Transverse colon (tissue), 4 donors: Measurements from ENCODE around the gene PROSER3. TPM values are rescaled to one million over a fixed set of nuclear protein-coding genes. Genes with fewer than 3 reads are reported as not detected.

Source experiments
- DNase-seq: peaks from one replicate; pipeline ENCODE4 v3.0.0-alpha.2; 2019
- H3K27ac ChIP-seq, 4 donors: fragments of 200-600 bp; sonication (generic); 2 replicates each; pipeline ENCODE4 v1.5.1; 2016 to 2018; ENCODE audit warnings: inconsistent platforms in 4 of 4
- H3K27me3 ChIP-seq: fragments of 200-600 bp; sonication (generic); 2 replicates; pipeline ENCODE4 v1.5.1; 2017; ENCODE audit warnings: inconsistent platforms
- H3K36me3 ChIP-seq, 4 donors: fragments of 200-600 bp; sonication (generic); 2 replicates each; pipeline ENCODE4 v1.5.1; 2017 to 2019; ENCODE audit warnings: inconsistent platforms in 4 of 4
- H3K4me1 ChIP-seq, 4 donors: fragments of 200-600 bp; sonication (generic); 2 replicates each; pipeline ENCODE4 v1.5.1; 2017 to 2020; ENCODE audit warnings: inconsistent platforms in 4 of 4
- H3K4me3 ChIP-seq, 4 donors: fragments of 200-600 bp; sonication (generic); 1 replicate in 1 of 4; 2 replicates in 3 of 4; pipeline versions ENCODE4 v1.5.1 to v1.6.1; 2017 to 2019; ENCODE audit warnings: inconsistent platforms in 4 of 4
- H3K9me3 ChIP-seq, 2 donors: fragments of 200-600 bp; sonication (generic); 2 replicates each; pipeline ENCODE4 v1.5.1; 2017 to 2019; ENCODE audit warnings: inconsistent platforms in 2 of 2
- CTCF ChIP-seq, 5 experiments: fragments of 200-600 bp in 3 of 5; fragments of 450-650 bp in 2 of 5; sonication (generic) in 3 of 5; IDR thresholded peaks; 1 replicate in 2 of 5; 2 replicates in 3 of 5; pipeline ENCODE4 v1.5.1; 2016 to 2017; ENCODE audit warnings: antibody characterized with exemption in 5 of 5, inconsistent platforms in 3 of 5, mild to moderate bottlenecking in 2 of 5, moderate library complexity in 1 of 5
- EP300 ChIP-seq: sonication (generic); formaldehyde crosslinking; IDR thresholded peaks from one replicate; pipeline ENCODE4 v1.6.1; 2017; ENCODE audit warnings: antibody characterized with exemption, low read depth
- POLR2A ChIP-seq: fragments of 450-650 bp; IDR thresholded peaks from one replicate; pipeline ENCODE4 v1.6.1; 2016; ENCODE audit warnings: antibody characterized with exemption, mild to moderate bottlenecking, moderate library complexity
- POLR2AphosphoS5 ChIP-seq, 3 donors: sonication (generic); formaldehyde crosslinking; IDR thresholded peaks; one replicate each; pipeline ENCODE4 v1.6.1; 2016; ENCODE audit warnings: antibody characterized with exemption in 3 of 3
- WGBS, 2 donors: methylation state at CpG; one replicate each; pipeline ENCODE4 v1.1.5; 2018; ENCODE audit warnings: low coverage in 1 of 2; 5-methylcytosine and 5-hydroxymethylcytosine counted together
- in situ Hi-C, 4 donors: fragments of 200-750 bp; cut with MboI; loops; one replicate each; pipeline versions ENCODE4 v1.15.0 to v1.15.1; 2017; ENCODE audit warnings: low sequenced_read_pairs in 3 of 4, low pct_ligation_motif_present in 1 of 4, low pct_unique_long_range_greater_than_20kb in 1 of 4
- intact Hi-C: fragments of 100-400 bp; cut with DNase I; formaldehyde crosslinking; loops from one replicate; pipeline ENCODE4 v1.15.1; 2023; ENCODE audit warnings: low total_unique reads
- total RNA-seq, 4 donors: library from RNA; depleted of rRNA; stranded (reverse); fragments of >200 nt; gene quantifications; one replicate each; pipeline ENCODE4 v1.1.0, GENCODE V29; 2016

Gene PROSER3
- total RNA-seq, 4 donors from 2014 or later, result 9.2 to 42.8 (median 24.6) TPM

- no peaks in the 10 kb centered on the region for H3K4me1 ChIP-seq
- H3K36me3 ChIP-seq, result peaks cover 0 to 68% (median 33%) of the 10 kb centered on the region in 4 donors
- DNase-seq, result no peak
- in situ Hi-C loops (no loop called here), intact Hi-C loops (no loop called here)
- no peak overlapping the region for H3K27ac ChIP-seq
- no peaks in the 10 kb centered on the region for H3K27me3 ChIP-seq
- H3K4me3 ChIP-seq, result no peak overlapping the region
- TF ChIP-seq CTCF (IDR thresholded peaks at IDR 0.05) (no peak), POLR2A (no peak), POLR2AphosphoS5 (IDR thresholded peaks at IDR 0.05) (no peak), EP300 (no peak)
- 90 to 98% methylated on average over 5 to 18 of the region's 18 CpGs for WGBS, 2 donors
- no peaks in the 10 kb centered on the region for H3K9me3 ChIP-seq
These were observed 27.6 kb upstream of the PROSER3 start for GRCh38 chr19:35730326-35730725.

GRCh38 chr19:35731353-35731752, 26.6 kb upstream of the PROSER3 start:
- Histone ChIP-seq H3K27me3 (no peaks in the 10 kb centered on the region), H3K4me1 (no peaks in the 10 kb centered on the region), H3K36me3 (peaks cover 0 to 57% (median 27%) of the 10 kb centered on the region in 4 donors), H3K4me3 (no peak overlapping the region), H3K9me3 (no peaks in the 10 kb centered on the region), H3K27ac (no peak overlapping the region)
- 36 to 83% methylated on average over 2 to 9 of the region's 9 CpGs for WGBS, 2 donors
- TF ChIP-seq POLR2A (no peak), POLR2AphosphoS5 (IDR thresholded peaks at IDR 0.05) (no peak), CTCF (IDR thresholded peaks at IDR 0.05) (no peak), EP300 (no peak)
- no peak for DNase-seq
- in situ Hi-C loops, result no loop called here
- intact Hi-C loops, result no loop called here

GRCh38 chr19:35731779-35732405, 26.1 kb upstream of the PROSER3 start:
- H3K36me3 ChIP-seq, result peaks cover 0 to 56% (median 26%) of the 10 kb centered on the region in 4 donors
- intact Hi-C loops (no loop called here), in situ Hi-C loops (no loop called here)
- TF ChIP-seq POLR2AphosphoS5 (IDR thresholded peaks at IDR 0.05) (no peak), EP300 (no peak), POLR2A (no peak), CTCF (IDR thresholded peaks at IDR 0.05) (no peak)
- H3K27me3 ChIP-seq, result no peaks in the 10 kb centered on the region
- no peak overlapping the region for H3K27ac ChIP-seq
- no peaks in the 10 kb centered on the region for H3K9me3 ChIP-seq
- H3K4me3 ChIP-seq, result no peak overlapping the region
- no peaks in the 10 kb centered on the region for H3K4me1 ChIP-seq
- no peak for DNase-seq
- 85 to 88% methylated on average over 7 to 21 of the region's 21 CpGs for WGBS, 2 donors

GRCh38 chr19:35732540-35733179, 25.3 kb upstream of the PROSER3 start:
- in situ Hi-C loops (no loop called here), intact Hi-C loops (no loop called here)
- Histone ChIP-seq H3K9me3 (no peaks in the 10 kb centered on the region), H3K4me1 (no peaks in the 10 kb centered on the region), H3K27ac (no peak overlapping the region), H3K4me3 (no peak overlapping the region), H3K36me3 (peaks cover 0 to 53% (median 21%) of the 10 kb centered on the region in 4 donors), H3K27me3 (no peaks in the 10 kb centered on the region)
- no peak for DNase-seq
- 91% methylated on average over 25 of the region's 25 CpGs; no CpG with 5 or more reads in 1 of the 2 donors for WGBS, 2 donors
- TF ChIP-seq POLR2A, result no peak
- TF ChIP-seq EP300, result no peak
- TF ChIP-seq POLR2AphosphoS5 (IDR thresholded peaks at IDR 0.05), result no peak
- no peak for TF ChIP-seq CTCF (IDR thresholded peaks at IDR 0.05)
